GM12878 (cell line): ENCODE measurements around the gene PLAAT5. TPM values are rescaled to one million over a fixed set of nuclear protein-coding genes. Genes with fewer than 3 reads are reported as not detected.

Source experiments
- ATAC-seq: fragments of 200-7000 bp; cut with Tn5 transposase; 3 replicates; pipeline ENCODE4 v1.9.1; 2020; ENCODE audit warnings: mild to moderate bottlenecking, moderate library complexity
- BruUV-seq: library from RNA; stranded (reverse); fragments of 400-500 nt; replicated peaks from 2 replicates; lab custom pipeline; 2021; lab: Mats Ljungman, UMichigan
- CTCF ChIA-PET: fragments of 300-600 bp; sonication (Branson Sonifier 250); formaldehyde crosslinking; extraction: SDS; loops from one replicate; lab custom pipeline; 2021; ENCODE audit warnings: inconsistent platforms; lab: Yijun Ruan, JAX
- POLR2A ChIA-PET: fragments of 350-600 bp; formaldehyde crosslinking; extraction: SDS; loops from one replicate; lab custom pipeline; 2021; ENCODE audit warnings: inconsistent platforms; lab: Charles Lee
- RAD21 ChIA-PET: fragments of 300-600 bp; sonication (Branson Sonifier 250); formaldehyde crosslinking; loops from one replicate; lab custom pipeline; 2023; ENCODE audit warnings: antibody characterized with exemption; ENCODE audit not compliant: unreplicated experiment; lab: Charles Lee
- SMC1A ChIA-PET: fragments of 300-600 bp; sonication (Branson Sonifier 250); formaldehyde crosslinking; loops from one replicate; lab custom pipeline; 2023; ENCODE audit not compliant: unreplicated experiment, uncharacterized antibody; lab: Charles Lee
- DNase-seq: peaks from one replicate; pipeline ENCODE4 v3.0.0-alpha.2; 2011; ENCODE audit warnings: low read depth, low spot score
- FAIRE-seq: peaks from 3 replicates; lab custom pipeline; 2011; peaks lifted over from hg19 to GRCh38; lab: Jason Lieb, UNC
- H2AFZ ChIP-seq: 2 replicates; pipeline ENCODE4 v1.6.0; 2011; ENCODE audit warnings: low read depth, low read length, control low read depth; ENCODE audit not compliant: control insufficient read depth
- H3K27ac ChIP-seq: 2 replicates; pipeline ENCODE4 v1.5.1; 2011; ENCODE audit warnings: control low read depth; ENCODE audit not compliant: control insufficient read depth, insufficient read depth
- H3K27me3 ChIP-seq, 2 experiments: replicated peaks in 1 of 2; 2 replicates each; pipeline versions ENCODE4 v1.6.0 to v1.6.1; 2011; ENCODE audit warnings: low read length in 1 of 2; ENCODE audit not compliant: control insufficient read depth in 2 of 2, insufficient read depth in 2 of 2
- H3K36me3 ChIP-seq, 2 experiments: 2 replicates each; pipeline ENCODE4 v1.5.1; 2011; ENCODE audit warnings: low read length in 1 of 2; ENCODE audit not compliant: control insufficient read depth in 2 of 2, insufficient read depth in 2 of 2
- H3K4me1 ChIP-seq: 2 replicates; pipeline ENCODE4 v1.6.1; 2011; ENCODE audit warnings: mild to moderate bottlenecking, low read length, moderate library complexity, mixed read lengths; ENCODE audit not compliant: control insufficient read depth, insufficient read depth
- H3K4me2 ChIP-seq: 2 replicates; pipeline ENCODE4 v1.6.0; 2011; ENCODE audit warnings: control low read depth; ENCODE audit not compliant: control insufficient read depth, insufficient read depth
- H3K4me3 ChIP-seq: fragments of 200-600 bp; sonication (generic); 2 replicates; pipeline ENCODE4 v1.5.1; 2016
- H3K79me2 ChIP-seq: 2 replicates; pipeline ENCODE4 v1.6.0; 2011; ENCODE audit warnings: low read length; ENCODE audit not compliant: control insufficient read depth, insufficient read depth
- H3K9ac ChIP-seq: 2 replicates; pipeline ENCODE4 v1.8.0; 2011; ENCODE audit warnings: low read length, control low read depth, mixed read lengths; ENCODE audit not compliant: control insufficient read depth, insufficient read depth
- H3K9me3 ChIP-seq: replicated peaks from 3 replicates; pipeline ENCODE4 v1.5.1; 2011; ENCODE audit warnings: mild to moderate bottlenecking, low read length; ENCODE audit not compliant: control insufficient read depth, insufficient read depth
- H4K20me1 ChIP-seq: 2 replicates; pipeline ENCODE4 v1.6.0; 2011; ENCODE audit not compliant: control insufficient read depth, insufficient read depth
- ATF2 ChIP-seq: IDR thresholded peaks from 2 replicates; pipeline ENCODE4 v1.6.1; 2012; ENCODE audit warnings: low read length, inconsistent platforms
- BACH1 ChIP-seq: fragments of 450-650 bp; IDR thresholded peaks from 2 replicates; pipeline ENCODE4 v1.6.1; 2017; ENCODE audit warnings: mild to moderate bottlenecking, borderline replicate concordance
- BMI1 ChIP-seq: fragments of 450-650 bp; IDR thresholded peaks from 2 replicates; pipeline ENCODE4 v1.6.1; 2016; ENCODE audit warnings: mild to moderate bottlenecking, moderate library complexity, borderline replicate concordance
- CBX5 ChIP-seq: sonication (generic); IDR thresholded peaks from 2 replicates; pipeline ENCODE4 v1.6.1; 2016; ENCODE audit warnings: low read depth, moderate library complexity, mild to moderate bottlenecking, inconsistent platforms
- CREM ChIP-seq: IDR thresholded peaks from 2 replicates; pipeline ENCODE4 v1.6.1; 2014; ENCODE audit warnings: antibody characterized with exemption, low read depth
- CTCF ChIP-seq, 3 experiments: IDR thresholded peaks in 2 of 3; conservative IDR thresholded peaks in 1 of 3; 2 replicates each; pipeline ENCODE4 v1.5.1; 2011; ENCODE audit warnings: low read depth in 3 of 3, low read length in 3 of 3, mild to moderate bottlenecking in 3 of 3, control low read depth in 2 of 3, moderate library complexity in 2 of 3, inconsistent platforms in 1 of 3, mixed read lengths in 1 of 3; ENCODE audit not compliant: control insufficient read depth in 2 of 3, insufficient read depth in 1 of 3; ENCODE audit errors: extremely low read depth in 1 of 3
- EP300 ChIP-seq, 2 experiments: fragments of 150-350 bp in 1 of 2; IDR thresholded peaks; 2 replicates each; pipeline ENCODE4 v1.6.1; 2011 to 2012; ENCODE audit warnings: low read depth in 2 of 2, low read length in 2 of 2, borderline replicate concordance in 1 of 2, improper control_type of control experiment in 1 of 2, inconsistent platforms in 1 of 2; ENCODE audit not compliant: control insufficient read depth in 1 of 2
- HSF1 ChIP-seq: fragments of 150-350 bp; IDR thresholded peaks from 2 replicates; pipeline ENCODE4 v1.6.1; 2014; ENCODE audit warnings: mild to moderate bottlenecking, low read depth, low read length
- IKZF1 ChIP-seq: fragments of 450-650 bp; conservative IDR thresholded peaks from 2 replicates; pipeline ENCODE4 v1.6.1; 2017; ENCODE audit warnings: antibody characterized with exemption, mild to moderate bottlenecking
- LARP7 ChIP-seq: fragments of 450-650 bp; IDR thresholded peaks from 2 replicates; pipeline ENCODE4 v1.6.1; 2017; ENCODE audit warnings: mild to moderate bottlenecking
- MEF2A ChIP-seq: IDR thresholded peaks from 2 replicates; pipeline ENCODE4 v1.6.1; 2011; ENCODE audit warnings: low read depth, mild to moderate bottlenecking, low read length, moderate library complexity; ENCODE audit not compliant: insufficient read depth
- POLR2AphosphoS2 ChIP-seq: IDR thresholded peaks from 2 replicates; pipeline ENCODE4 v1.6.1; 2011; ENCODE audit warnings: low read depth, mild to moderate bottlenecking, low read length, improper control_type of control experiment, moderate library complexity
- SREBF1 ChIP-seq: IDR thresholded peaks from 2 replicates; pipeline ENCODE4 v1.6.1; 2012; ENCODE audit warnings: mild to moderate bottlenecking, low read length
- SUZ12 ChIP-seq: fragments of 200-600 bp; sonication (generic); IDR thresholded peaks from one replicate; pipeline ENCODE4 v1.6.1; 2018; ENCODE audit warnings: antibody characterized with exemption, mild to moderate bottlenecking; ENCODE audit not compliant: unreplicated experiment
- ZNF217 ChIP-seq: fragments of 450-650 bp; IDR thresholded peaks from 2 replicates; pipeline ENCODE4 v1.6.1; 2017; ENCODE audit warnings: antibody characterized with exemption, mild to moderate bottlenecking
- ZNF592 ChIP-seq: fragments of 450-650 bp; IDR thresholded peaks from 2 replicates; pipeline ENCODE4 v1.6.1; 2017; ENCODE audit warnings: mild to moderate bottlenecking, moderate library complexity
- WGBS: methylation state at CpG from one replicate; pipeline ENCODE4 v1.1.6; 2016; ENCODE audit warnings: low lambda C conversion rate; ENCODE audit not compliant: insufficient replicate concordance, insufficient coverage; ENCODE audit errors: missing lambda C conversion rate; 5-methylcytosine and 5-hydroxymethylcytosine counted together
- in situ Hi-C: fragments of 300-500 bp; cut with MboI; formaldehyde crosslinking; loops from 9 replicates; pipeline ENCODE4 v1.14.3; 2018; ENCODE audit warnings: mixed read lengths
- intact Hi-C: fragments of 100-400 bp; cut with micrococcal nuclease; formaldehyde crosslinking; loops from one replicate; pipeline ENCODE4 v1.14.2; 2022; ENCODE audit not compliant: unreplicated experiment
- polyA plus RNA-seq, 11 experiments: library from polyadenylated mRNA; depleted of rRNA in 4 of 11; unstranded in 6 of 11; stranded (reverse) in 5 of 11; fragments of >200 nt; fragmentation: Nextera tagmentation in 4 of 11; fragmentation: Illumina TruSeq in 1 of 11; extraction: Ambion mirVana in 4 of 11; extraction: Trizol in 1 of 11; gene quantifications; 1 replicate in 1 of 11; 2 replicates in 10 of 11; pipeline versions ENCODE4 v1.2.1 to v1.2.3, GENCODE V29; 2011 to 2016; ENCODE audit warnings: inconsistent platforms in 2 of 11, missing spikeins in 2 of 11, low read depth in 1 of 11
- total RNA-seq, 4 experiments: library from RNA; depleted of rRNA in 3 of 4; stranded (reverse); fragments of >200 nt in 3 of 4; fragmentation: Illumina TruSeq in 1 of 4; extraction: Trizol in 1 of 4; gene quantifications; 2 replicates each; pipeline versions ENCODE4 v1.2.1 to v1.2.3, GENCODE V29; 2013 to 2021

Gene PLAAT5
- total and polyA plus RNA-seq, 10 of the 15 experiments (the other 5 are each of a cell fraction or from before 2014, with no cell fraction given): not detected

GRCh38 chr11:63527667-63528066 is 36.7 kb upstream of the PLAAT5 start:
- Histone ChIP-seq H3K9ac (no peak overlapping the region), H4K20me1 (no peaks in the 10 kb centered on the region), H3K9me3 (peaks cover 2% of the 10 kb centered on the region; the same call in 2 of the 3 replicates), H2AFZ (no peak overlapping the region), H3K4me1 (peaks cover 4% of the 10 kb centered on the region; the same call in 1 of the 2 replicates), H3K4me3 (no peak overlapping the region), H3K36me3 (no peaks in the 10 kb centered on the region), H3K27ac (no peak overlapping the region), H3K4me2 (no peak overlapping the region), H3K79me2 (no peaks in the 10 kb centered on the region), H3K27me3 (no peaks in the 10 kb centered on the region)
- ChIA-PET POLR2A (no interaction called here), SMC1A (no interaction called here), RAD21 (no interaction called here), CTCF (no interaction called here)
- in situ Hi-C loops: no loop called here
- DNase-seq (no peak), FAIRE-seq (no peak), ATAC-seq (no peak)
- BruUV-seq: no TSS peak
- WGBS: 38% methylated on average over 2 of the region's 2 CpGs
- intact Hi-C loops: no loop called here
- TF ChIP-seq MEF2A: no peak
- no peak for TF ChIP-seq ZNF592
- TF ChIP-seq CTCF (IDR thresholded peaks at IDR 0.05 in 2 of 3, conservative IDR thresholded peaks at IDR 0.05 in 1 of 3; ENCODE audit: control insufficient read depth in 2 of 3, extremely low read depth in 1 of 3, insufficient read depth in 1 of 3, low read depth in 3 of 3, low read length in 3 of 3): no peak
- TF ChIP-seq LARP7: no peak
- TF ChIP-seq SUZ12: no peak
- TF ChIP-seq POLR2AphosphoS2: no peak
- TF ChIP-seq SREBF1: no peak
- no peak for TF ChIP-seq ZNF217
- TF ChIP-seq IKZF1: no peak
- no peak for TF ChIP-seq BMI1
- no peak for TF ChIP-seq BACH1
- no peak for TF ChIP-seq EP300 (IDR thresholded peaks at IDR 0.05; ENCODE audit: borderline replicate concordance in 1 of 2, control insufficient read depth in 1 of 2, low read depth in 2 of 2, low read length in 2 of 2)
- no peak for TF ChIP-seq HSF1
- no peak for TF ChIP-seq CREM
- TF ChIP-seq CBX5: no peak
- no peak for TF ChIP-seq ATF2
